Measurements from ENCODE around the gene AK2. TPM values are rescaled to one million over a fixed set of nuclear protein-coding genes. Genes with fewer than 3 reads are reported as not detected.

Gene AK2
- total RNA-seq, 6 donors from 2014 or later: 90.1 to 123 (median 115) TPM

- no peak for TF ChIP-seq CTCF (IDR thresholded peaks at IDR 0.05)
- no peak for TF ChIP-seq EP300 (IDR thresholded peaks at IDR 0.05)
- no peak for TF ChIP-seq POLR2AphosphoS5 (IDR thresholded peaks at IDR 0.05)
- TF ChIP-seq POLR2A (IDR thresholded peaks at IDR 0.05): no peak
- no peaks in the 10 kb centered on the region for H3K27me3 ChIP-seq
- H3K9me3 ChIP-seq: no peaks in the 10 kb centered on the region
- H3K36me3 ChIP-seq: no peaks in the 10 kb centered on the region
- H3K4me3 ChIP-seq: no peak overlapping the region
- ATAC-seq (ENCODE audit: low FRiP score in 2 of 2): no peak
- H3K27ac ChIP-seq: peak overlapping the region; percentile 68 to 87 (median 84)
- WGBS, 2 donors: 79 to 86% methylated on average over 5 of the region's 5 CpGs
- peaks cover 34 to 55% (median 51%) of the 10 kb centered on the region in 4 donors for H3K4me1 ChIP-seq
- DNase-seq: peak in 1 of 2 donors; percentile 47
These were observed 45.8 kb downstream of the AK2 start for GRCh38 chr1:32990887-32991286.

DNA sequence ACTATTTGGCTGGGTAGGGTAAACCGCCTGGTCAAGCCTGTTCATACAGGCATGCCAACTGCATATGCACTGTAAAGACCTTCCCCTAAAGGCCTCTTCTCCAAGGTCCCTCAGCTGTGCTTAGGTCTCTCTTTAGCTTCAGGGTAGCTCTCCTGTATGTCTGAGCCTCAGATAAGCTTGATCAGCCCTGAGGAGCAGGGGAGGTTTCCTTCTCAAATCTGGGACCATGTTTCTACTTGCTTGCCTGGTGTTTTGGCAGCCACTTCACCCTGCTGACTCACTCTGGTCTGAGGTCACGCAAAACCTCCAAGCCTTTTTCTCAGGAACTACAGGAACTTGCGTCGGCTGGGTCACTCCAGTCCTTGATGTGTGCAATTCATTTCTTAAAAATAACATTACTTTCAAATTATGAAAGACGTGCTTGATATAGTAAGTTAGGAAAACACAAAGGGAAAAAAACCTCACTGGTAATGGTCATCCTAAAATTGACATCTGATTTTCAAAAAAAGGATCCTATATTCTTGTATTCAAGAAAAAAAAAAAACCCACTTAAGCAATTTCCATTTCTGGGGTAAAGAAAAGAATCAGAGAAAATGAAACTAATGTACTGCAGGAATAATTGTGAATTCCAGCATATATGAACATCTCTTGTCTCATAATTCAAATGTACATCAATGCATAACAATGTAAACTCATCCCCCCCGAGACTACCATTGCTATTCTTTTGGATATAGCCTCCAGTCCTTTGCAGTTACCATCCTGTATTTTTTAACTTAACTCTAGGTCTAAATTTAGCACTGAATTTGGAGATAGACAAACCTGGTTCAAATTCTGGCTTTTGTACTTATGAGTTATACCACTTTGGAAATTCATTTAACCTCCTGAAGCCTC, 47.3 kb downstream of the AK2 start:
- DNase-seq (peak in 1 of 2 donors; percentile 94), ATAC-seq (ENCODE audit: low FRiP score in 2 of 2) (peak; percentile 73 to 84)
- 36 to 43% methylated on average over 6 of the region's 6 CpGs for WGBS, 2 donors
- Histone ChIP-seq H3K9me3 (no peaks in the 10 kb centered on the region), H3K4me3 (no peak overlapping the region), H3K27ac (peak overlapping the region; percentile 73 to 86 (median 82)), H3K4me1 (peaks cover 34 to 56% (median 54%) of the 10 kb centered on the region in 4 donors), H3K36me3 (no peaks in the 10 kb centered on the region), H3K27me3 (no peaks in the 10 kb centered on the region)
- no peak for TF ChIP-seq CTCF (IDR thresholded peaks at IDR 0.05)
- TF ChIP-seq POLR2A (IDR thresholded peaks at IDR 0.05): peak in 2 of 4 donors; percentile 2 to 23
- peak in 3 of 4 donors; percentile 50 to 82 (median 50) for TF ChIP-seq EP300 (IDR thresholded peaks at IDR 0.05)
- TF ChIP-seq POLR2AphosphoS5 (IDR thresholded peaks at IDR 0.05): peak; percentile 75 to 86

- H3K36me3 ChIP-seq: no peaks in the 10 kb centered on the region
- no peak overlapping the region for H3K4me3 ChIP-seq
- no peaks in the 10 kb centered on the region for H3K27me3 ChIP-seq
- no peaks in the 10 kb centered on the region for H3K9me3 ChIP-seq
- H3K27ac ChIP-seq: peak overlapping the region; percentile 73 to 86 (median 82)
- TF ChIP-seq CTCF (IDR thresholded peaks at IDR 0.05) (no peak), EP300 (IDR thresholded peaks at IDR 0.05) (no peak), POLR2AphosphoS5 (IDR thresholded peaks at IDR 0.05) (no peak), POLR2A (IDR thresholded peaks at IDR 0.05) (no peak)
- DNase-seq: peak in 1 of 2 donors; percentile 89
- H3K4me1 ChIP-seq: peaks cover 36 to 59% (median 53%) of the 10 kb centered on the region in 4 donors
- no peak for ATAC-seq (ENCODE audit: low FRiP score in 2 of 2)
These were observed 48.0 kb downstream of the AK2 start for GRCh38 chr1:32988665-32989064.

GRCh38 chr1:32985226-32985625, 51.5 kb downstream of the AK2 start:
- Histone ChIP-seq H3K27me3 (no peaks in the 10 kb centered on the region), H3K36me3 (no peaks in the 10 kb centered on the region), H3K4me1 (peaks cover 36 to 54% (median 53%) of the 10 kb centered on the region in 4 donors), H3K27ac (no peak overlapping the region), H3K9me3 (no peaks in the 10 kb centered on the region), H3K4me3 (no peak overlapping the region)
- TF ChIP-seq POLR2AphosphoS5 (IDR thresholded peaks at IDR 0.05) (no peak), EP300 (IDR thresholded peaks at IDR 0.05) (no peak), CTCF (IDR thresholded peaks at IDR 0.05) (no peak), POLR2A (IDR thresholded peaks at IDR 0.05) (no peak)
- DNase-seq: no peak
- WGBS, 2 donors: 91 to 94% methylated on average over 1 of the region's 1 CpG
- no peak for ATAC-seq (ENCODE audit: low FRiP score in 2 of 2)

Measured in upper lobe of left lung (tissue), 6 donors.